ENCODE results near the gene GNAI2.

The GNAI2 gene

GRCh38 chr3:50203809-50204803 is 31.9 kb upstream of the GNAI2 start:
- no peak for TF ChIP-seq CTCF (conservative IDR thresholded peaks at IDR 0.05; ENCODE audit: low read depth, low read length)
- no peak overlapping the region for H3K27ac ChIP-seq
- H3K4me1 ChIP-seq (ENCODE audit: low read depth, poor library complexity, severe bottlenecking) = no peaks in the 10 kb centered on the region
- no peaks in the 10 kb centered on the region for H3K79me2 ChIP-seq (ENCODE audit: insufficient read depth, low read depth)
- H3K4me2 ChIP-seq = no peak overlapping the region
- no peak overlapping the region for H3K9ac ChIP-seq
- no peaks in the 10 kb centered on the region for H3K36me3 ChIP-seq (ENCODE audit: insufficient read depth)
- H3K27me3 ChIP-seq (ENCODE audit: insufficient read depth, low read depth) = peaks cover 65% of the 10 kb centered on the region
- no peak overlapping the region for H3K4me3 ChIP-seq (IDR thresholded peaks at IDR 0.05; ENCODE audit: insufficient read depth, low read depth, low read length)
- H4K20me1 ChIP-seq (ENCODE audit: insufficient read depth) = no peaks in the 10 kb centered on the region
- no peak overlapping the region for H2AFZ ChIP-seq (ENCODE audit: low read depth)

GRCh38 chr3:50204804-50205412 is 31.1 kb upstream of the GNAI2 start, which contains the start of gene SLC38A3:
SLC38A3 (plus strand) TSS chr3:50205271; CDS start chr3:50214200, 8,929 bp downstream.
- Histone ChIP-seq H2AFZ (ENCODE audit: low read depth) (no peak within 1 kb of the TSS), H3K4me2 (no peak within 1 kb of the TSS), H3K4me3 (IDR thresholded peaks at IDR 0.05; ENCODE audit: insufficient read depth, low read depth, low read length) (no peak within 1 kb of the TSS), H3K27ac (no peak within 1 kb of the TSS), H3K27me3 (ENCODE audit: insufficient read depth, low read depth) (peaks cover 57% of the 10 kb centered on the region), H3K4me1 (ENCODE audit: low read depth, poor library complexity, severe bottlenecking) (no peaks in the 10 kb centered on the region), H3K36me3 (ENCODE audit: insufficient read depth) (no peaks in the 10 kb centered on the region), H3K9ac (no peak within 1 kb of the TSS), H3K79me2 (ENCODE audit: insufficient read depth, low read depth) (no peaks in the 10 kb centered on the region), H4K20me1 (ENCODE audit: insufficient read depth) (no peaks in the 10 kb centered on the region)
- no peak for TF ChIP-seq CTCF (conservative IDR thresholded peaks at IDR 0.05; ENCODE audit: low read depth, low read length)

GRCh38 chr3:50205413-50206276 is 30.4 kb upstream of the GNAI2 start:
- Histone ChIP-seq H4K20me1 (ENCODE audit: insufficient read depth) (no peaks in the 10 kb centered on the region), H3K79me2 (ENCODE audit: insufficient read depth, low read depth) (no peaks in the 10 kb centered on the region), H3K36me3 (ENCODE audit: insufficient read depth) (no peaks in the 10 kb centered on the region), H3K4me3 (IDR thresholded peaks at IDR 0.05; ENCODE audit: insufficient read depth, low read depth, low read length) (no peak overlapping the region), H3K27me3 (ENCODE audit: insufficient read depth, low read depth) (peaks cover 54% of the 10 kb centered on the region), H3K27ac (no peak overlapping the region), H3K9ac (no peak overlapping the region), H3K4me2 (no peak overlapping the region), H2AFZ (ENCODE audit: low read depth) (no peak overlapping the region), H3K4me1 (ENCODE audit: low read depth, poor library complexity, severe bottlenecking) (no peaks in the 10 kb centered on the region)
- TF ChIP-seq CTCF (conservative IDR thresholded peaks at IDR 0.05; ENCODE audit: low read depth, low read length) = no peak

- Histone ChIP-seq H3K9ac (no peak overlapping the region), H3K4me2 (no peak overlapping the region)
Observed at GRCh38 chr3:50207359-50208042, 28.5 kb upstream of the GNAI2 start.

More at GRCh38 chr3:50207359-50208042, 28.5 kb upstream of the GNAI2 start:
- no peak overlapping the region for H2AFZ ChIP-seq (ENCODE audit: low read depth)
- H3K4me3 ChIP-seq (IDR thresholded peaks at IDR 0.05; ENCODE audit: insufficient read depth, low read depth, low read length) = no peak overlapping the region
- no peaks in the 10 kb centered on the region for H4K20me1 ChIP-seq (ENCODE audit: insufficient read depth)
- H3K79me2 ChIP-seq (ENCODE audit: insufficient read depth, low read depth) = no peaks in the 10 kb centered on the region
- TF ChIP-seq CTCF (conservative IDR thresholded peaks at IDR 0.05; ENCODE audit: low read depth, low read length) = no peak
- peaks cover 35% of the 10 kb centered on the region for H3K27me3 ChIP-seq (ENCODE audit: insufficient read depth, low read depth)
- no peaks in the 10 kb centered on the region for H3K4me1 ChIP-seq (ENCODE audit: low read depth, poor library complexity, severe bottlenecking)
- H3K27ac ChIP-seq = no peak overlapping the region
- no peaks in the 10 kb centered on the region for H3K36me3 ChIP-seq (ENCODE audit: insufficient read depth)

Measured in KMS-11 (cell line).